ENCODE measurements around the gene RPIA.
"Not testable (repeated sequence)": the region's sequence is repeated elsewhere in the genome, so short reads cannot be mapped to it uniquely, and the experiment has no call there.

The RPIA gene

DNA sequence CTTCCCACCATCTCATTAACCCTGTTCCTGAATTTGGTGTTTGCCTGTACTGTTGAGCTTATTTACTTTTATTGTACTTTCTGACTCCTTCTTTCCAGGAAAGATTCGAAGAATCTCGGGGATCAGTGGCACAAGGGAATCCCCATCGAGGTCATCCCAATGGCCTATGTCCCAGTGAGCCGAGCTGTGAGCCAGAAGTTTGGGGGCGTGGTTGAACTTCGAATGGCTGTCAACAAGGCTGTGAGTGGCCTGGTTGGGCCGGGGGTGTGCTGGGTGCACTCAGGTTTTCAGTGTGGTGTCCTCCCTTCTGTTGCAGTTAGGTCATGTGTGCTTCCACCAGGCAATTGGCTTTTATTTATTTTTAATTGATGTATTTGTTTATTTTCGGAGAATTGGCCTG is 45.0 kb downstream of the RPIA start:
- no peak for DNase-seq

DNA sequence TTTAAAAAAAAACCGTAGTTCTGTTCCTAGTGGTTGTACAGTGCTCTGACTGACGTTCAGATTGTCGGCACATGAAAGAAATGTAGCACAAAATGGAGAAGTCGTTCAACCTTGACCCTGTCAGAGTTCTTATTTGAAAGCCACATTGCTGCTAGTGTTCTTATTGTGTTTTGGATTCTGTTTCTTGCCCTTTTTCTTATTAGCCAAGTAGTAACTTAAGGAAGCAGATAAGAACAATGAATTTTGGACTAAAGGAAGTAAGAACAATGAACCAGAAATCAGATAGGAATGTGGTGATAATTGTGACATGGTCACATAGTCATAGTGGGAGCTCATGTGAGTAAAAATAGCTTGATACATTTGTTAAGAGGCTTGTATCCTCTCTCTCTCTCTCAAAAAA is 45.9 kb downstream of the RPIA start:
- DNase-seq, result no peak

DNA sequence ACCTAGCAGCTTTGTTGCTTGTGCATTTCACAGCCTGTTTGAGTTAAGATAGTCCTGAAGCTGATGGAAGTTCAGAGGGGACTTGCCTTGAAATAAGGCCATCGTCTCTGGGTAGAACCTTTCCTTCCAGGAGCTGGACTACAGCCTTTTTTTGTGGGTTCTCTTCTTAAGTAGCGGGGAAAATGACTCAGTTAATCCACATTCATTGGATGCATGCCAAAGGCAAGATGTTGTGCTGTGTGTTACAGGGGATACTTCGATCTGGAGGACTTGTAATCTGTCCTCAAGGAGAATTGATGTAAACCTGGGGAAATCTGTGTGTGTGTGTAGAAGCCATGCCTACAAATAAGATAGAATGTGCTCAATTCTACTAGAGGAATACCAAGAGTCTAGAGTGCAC is 46.8 kb downstream of the RPIA start:
- DNase-seq, result no peak

DNA sequence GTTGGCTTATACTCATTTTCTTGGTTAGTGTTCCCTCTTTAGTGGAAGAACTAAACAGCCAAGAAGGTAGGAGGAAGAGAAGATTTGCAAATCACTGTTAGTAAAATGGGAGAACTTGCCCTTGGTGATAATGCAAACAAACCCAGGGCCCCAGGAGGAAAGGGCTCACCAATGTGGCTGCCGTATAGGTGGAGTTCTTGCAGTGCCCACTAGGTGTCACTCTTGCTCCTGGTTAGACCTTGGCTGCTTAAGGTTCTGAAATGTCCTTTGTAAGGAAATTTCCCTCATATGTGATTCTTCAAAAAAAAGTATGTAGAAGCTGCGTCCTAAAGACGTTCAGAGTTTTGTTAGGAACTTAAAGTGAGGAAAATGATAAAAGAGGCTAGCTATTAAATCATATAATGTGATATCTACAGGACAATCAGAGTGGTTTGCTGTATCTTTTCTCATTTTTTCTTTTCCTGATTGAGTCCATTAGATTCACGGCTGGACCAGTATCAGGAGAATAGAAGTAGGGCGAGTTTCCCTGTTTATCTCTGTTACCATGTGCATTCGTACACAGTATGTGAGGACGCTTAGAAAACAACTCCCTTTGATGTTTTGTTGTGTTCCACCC is 48.6 kb downstream of the RPIA start:
- peak; percentile 61 for DNase-seq

DNA sequence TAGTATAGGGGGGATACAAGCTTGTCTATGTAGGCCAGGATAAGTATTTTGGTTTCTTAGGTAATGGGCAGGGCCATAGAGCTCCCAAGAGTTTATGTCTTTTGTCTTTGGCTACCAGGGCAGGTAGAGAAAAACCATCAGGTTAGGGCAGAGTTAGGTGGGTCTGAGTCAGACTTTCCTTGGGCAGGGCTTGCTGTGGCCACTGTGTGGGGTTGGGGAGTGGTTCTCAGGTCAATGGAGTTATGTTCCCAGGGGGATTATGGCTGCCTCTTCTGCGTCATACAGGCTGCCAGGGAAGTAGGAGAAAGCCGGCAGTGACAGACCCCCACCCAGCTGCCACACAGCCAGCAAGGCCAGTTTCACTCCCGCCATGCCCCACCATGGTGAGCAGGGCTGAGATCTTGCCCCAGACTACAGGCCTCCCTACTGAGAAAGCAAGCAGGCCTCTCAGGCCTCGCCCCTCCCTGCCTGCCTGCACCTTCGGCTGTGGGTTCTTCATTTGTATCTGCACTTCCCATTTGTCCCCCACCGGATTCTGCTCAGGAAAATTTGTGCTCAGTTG is 55.5 kb downstream of the RPIA start:
- no peak for DNase-seq

DNA sequence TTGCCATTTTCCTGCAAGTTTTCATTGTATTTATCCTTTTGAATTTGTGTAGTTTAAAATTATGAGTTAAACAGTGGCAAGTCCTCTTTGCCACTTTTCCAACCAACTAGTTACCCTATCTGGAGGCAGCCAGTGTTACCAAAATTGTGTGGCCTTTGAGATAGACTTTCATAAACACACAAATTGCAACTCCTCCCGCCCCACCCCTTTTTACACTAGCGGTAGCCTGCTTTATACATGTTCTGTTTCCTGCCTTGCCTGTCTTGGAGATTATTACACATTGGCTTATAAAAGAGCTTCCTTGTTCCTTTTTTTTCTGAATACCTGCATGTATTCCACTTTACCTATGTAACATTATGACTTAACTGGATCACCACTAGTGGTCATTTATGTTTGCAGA is 56.5 kb downstream of the RPIA start:
- DNase-seq, result no peak

DNA sequence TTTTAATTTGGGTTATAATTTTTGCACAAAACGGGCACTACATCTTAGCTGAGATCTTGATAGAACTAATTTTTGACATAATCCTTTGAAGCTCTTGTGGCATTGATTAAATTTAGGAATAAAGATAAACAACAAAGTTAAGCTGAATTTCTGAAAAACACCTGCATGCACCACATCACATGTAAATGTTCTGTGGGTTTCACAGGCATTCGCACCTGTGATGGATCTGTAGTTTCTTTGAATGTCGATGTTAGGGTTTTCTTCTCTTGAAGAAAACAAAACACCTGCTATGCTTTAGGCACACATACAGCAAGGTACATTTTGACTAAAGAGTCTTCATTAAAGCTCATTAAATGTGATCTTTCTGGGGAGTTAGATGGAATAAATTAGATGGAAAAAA is 60.3 kb downstream of the RPIA start:
- no peak for DNase-seq

DNA sequence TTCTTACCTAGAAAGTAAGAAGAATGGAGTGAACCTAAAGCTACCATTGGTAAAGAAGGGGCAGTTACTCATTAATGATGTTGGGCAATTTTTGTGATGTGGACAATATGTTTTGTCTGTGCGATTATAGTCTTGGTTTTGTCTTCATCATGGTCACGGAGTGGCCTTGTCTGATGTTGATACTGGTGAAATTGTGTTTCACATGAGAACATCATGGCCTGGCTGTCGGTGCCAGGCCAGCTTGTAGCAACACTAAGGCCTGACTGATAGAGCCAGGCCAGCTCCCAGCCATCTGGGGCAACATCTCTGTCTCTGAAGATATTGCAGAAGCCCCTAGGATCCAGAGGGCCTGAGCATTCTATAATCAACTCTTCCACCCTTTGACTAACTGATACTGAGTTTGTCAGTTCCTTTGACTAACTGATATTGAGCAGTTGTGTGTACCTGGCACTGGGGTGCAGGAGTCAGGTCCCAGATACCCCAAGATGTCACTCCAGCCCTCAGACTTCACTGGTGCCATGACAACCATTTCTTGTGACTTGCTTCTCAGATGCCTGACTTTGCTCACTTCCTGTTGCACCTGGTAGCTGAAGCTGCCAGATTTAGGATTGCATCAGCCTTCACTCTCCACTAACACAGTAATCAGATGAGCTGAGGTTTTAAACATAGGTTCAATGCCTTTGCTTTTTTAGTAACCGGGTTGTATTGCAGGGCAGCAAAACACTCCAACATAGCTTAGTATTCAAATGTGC is 62.5 kb downstream of the RPIA start:
- peak; percentile 62 for DNase-seq

DNA sequence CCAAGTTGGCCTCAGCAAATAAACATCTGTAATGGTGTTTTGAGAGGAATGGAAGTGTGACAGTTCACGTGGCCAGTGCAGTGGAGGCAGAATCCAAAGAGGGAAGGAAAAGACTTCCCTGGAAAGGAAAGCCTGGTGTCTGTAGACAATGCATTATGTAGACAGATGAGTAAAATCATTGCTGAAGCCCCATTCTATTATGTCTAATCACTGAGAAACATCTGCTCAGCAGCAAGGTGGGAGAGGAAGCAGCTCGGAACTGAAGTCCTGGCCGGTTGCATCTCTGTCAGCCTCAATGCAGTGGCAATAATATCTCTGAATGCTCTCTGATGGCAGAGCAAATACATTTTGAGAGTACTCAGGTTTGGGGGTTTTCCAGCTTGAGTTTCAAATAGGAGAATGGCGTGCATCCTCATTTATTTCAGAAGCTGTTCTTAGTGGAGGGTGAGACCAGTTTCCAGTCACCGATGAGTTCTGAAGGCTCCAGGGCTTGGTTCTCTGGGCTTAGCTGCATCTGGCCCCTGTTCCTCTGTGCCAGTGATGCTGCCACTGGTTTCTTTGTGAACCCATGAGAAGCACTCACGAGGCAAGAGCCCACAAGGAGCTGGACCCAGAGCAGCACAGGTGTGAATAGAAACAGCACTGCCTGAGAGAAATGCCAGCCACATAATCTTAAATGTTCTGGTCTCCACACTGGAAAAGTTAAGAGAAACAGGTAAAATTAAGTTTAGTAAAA is 63.3 kb downstream of the RPIA start:
- no peak for DNase-seq

DNA sequence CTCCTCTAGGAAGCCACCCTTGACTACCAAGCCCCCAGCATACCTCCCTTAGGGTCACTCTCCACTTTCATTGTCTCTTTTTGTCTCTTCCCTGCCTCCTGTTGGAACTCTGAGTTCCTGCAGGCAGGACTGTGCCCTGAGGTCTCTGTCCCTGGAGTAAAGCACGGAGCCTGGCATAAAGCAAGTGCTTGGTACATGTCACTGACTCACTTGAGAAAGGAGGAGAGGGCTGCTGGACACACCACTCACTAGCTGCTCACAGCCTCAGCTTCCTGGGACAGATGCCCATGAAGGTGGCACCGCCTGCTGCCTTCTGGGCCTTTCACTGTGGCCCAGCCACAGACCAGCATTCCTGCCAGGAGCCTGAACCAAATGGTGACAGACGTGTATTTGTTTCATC is 64.4 kb downstream of the RPIA start:
- DNase-seq, result no peak

DNA sequence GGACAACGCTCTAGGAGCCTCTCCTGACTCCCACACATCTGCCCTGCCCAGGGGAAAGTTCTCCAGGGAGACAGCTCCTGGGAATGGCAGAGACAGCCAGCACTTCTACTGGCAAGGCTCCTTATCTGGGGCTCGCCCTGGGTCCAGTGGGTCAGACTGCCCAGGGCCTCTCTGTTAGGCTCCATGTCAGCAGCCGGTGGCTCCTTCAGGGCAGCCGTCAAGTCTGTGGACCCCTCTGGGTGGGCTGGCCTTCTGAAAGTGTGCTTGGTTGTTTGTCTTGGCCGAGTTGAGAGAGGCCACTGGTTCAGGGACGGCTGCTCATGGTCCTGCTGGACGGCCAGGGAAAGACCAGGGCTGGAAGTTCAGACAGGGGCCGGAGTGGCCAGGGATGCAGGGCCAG is 65.6 kb downstream of the RPIA start:
- no peak for DNase-seq

DNA sequence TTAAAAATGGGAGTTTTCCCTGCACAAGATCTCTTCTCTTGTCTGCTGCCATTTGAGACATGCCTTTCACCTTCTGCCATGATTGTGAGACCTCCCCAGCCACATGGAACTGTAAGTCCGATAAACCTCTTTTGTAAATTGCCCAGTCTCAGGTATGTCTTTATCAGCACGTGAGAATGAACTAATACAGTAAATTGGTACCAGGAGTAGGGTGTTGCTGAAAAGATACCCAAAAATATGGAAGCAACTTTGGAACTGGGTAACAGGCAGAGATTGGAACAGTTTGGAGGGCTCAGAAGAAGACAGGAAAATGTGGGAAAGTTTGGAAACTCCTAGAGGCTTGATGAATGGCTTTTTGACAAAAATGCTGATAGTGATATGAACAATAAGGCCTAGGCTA is 67.2 kb downstream of the RPIA start:
- DNase-seq, result not testable (repeated sequence)

DNA sequence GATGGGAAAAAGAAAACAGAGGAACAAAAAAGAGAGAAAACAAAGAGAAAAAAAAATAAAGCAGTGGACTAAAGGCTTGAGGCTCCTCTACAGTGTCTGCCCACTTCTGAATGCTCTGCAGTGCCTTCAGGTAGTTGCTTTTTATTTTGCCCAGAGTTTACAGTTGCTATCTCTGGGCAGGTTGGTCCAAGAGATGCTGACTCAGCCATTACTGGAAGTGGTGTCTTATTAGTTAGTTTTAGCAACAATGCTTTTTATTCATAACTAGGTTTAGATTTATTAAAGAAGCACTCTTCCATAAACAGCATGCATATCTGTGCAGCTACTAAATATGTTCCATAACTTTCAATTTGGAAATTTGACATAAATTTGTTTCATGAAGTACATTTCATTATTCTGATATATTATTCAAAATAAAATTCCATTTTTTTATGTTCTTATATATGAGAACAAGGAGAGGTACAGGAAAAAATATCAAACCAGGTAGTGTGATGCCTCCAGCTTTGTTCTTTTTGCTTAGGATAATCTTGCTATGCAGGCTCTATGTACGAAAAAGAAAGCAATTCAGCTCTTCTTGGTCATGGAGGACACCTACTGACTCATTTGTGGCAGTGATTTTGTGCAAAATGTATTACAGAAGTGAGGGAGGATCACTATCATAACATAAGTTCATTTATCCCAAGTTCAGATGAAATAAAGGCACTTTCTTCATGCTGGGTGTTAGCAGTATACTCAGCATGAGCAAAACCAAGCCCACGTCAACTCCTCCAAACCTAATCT is 69.5 kb downstream of the RPIA start:
- DNase-seq, result no peak

DNA sequence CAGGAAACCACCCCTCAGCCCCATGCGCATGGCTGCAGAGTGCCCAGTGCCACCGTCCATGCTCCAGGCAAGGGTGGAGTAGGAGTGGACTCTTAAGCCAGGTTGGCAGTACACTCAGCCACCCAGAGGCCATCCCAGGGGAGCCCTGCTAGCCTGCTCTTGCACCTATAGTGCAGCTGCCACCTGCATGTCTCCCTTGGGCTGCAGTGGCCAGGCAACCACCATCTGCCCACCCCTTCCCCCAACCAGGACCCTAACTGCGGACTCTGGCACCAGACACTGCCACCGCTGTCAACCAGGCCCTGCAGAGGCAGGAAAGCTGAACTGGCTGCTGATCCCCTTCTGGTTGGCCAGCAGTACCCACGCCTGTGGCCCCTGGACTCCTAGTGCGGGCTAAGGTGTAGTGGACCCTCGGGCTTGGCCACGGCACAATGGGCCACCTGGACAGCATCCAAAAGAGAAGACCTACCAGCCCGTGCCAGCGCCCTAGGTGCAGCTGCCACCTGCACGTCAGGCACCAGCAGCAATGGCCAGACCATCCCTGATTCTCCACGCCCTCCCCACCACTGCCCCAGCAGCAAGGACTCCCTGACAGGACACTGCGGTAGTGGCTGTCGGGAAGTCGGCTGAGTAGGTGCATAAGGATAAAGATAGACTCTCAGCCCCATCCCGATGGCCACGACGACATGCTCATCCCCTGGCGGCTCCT is 72.8 kb downstream of the RPIA start:
- DNase-seq, result no peak

DNA sequence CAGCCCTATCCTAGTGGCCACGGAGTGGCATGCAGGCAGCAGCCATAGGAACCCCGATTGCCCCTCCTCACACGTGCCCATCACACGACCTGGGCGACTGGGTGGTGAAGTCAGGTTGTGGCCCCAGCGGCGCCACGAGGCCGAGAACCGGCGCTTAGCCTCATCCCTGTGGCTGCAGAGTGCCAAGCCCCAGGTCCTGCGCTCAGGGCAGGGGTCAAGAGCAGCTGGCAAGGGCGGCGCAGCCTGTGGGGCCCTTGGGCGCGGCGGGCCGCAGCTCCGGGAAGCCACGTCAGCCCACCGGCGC is 73.3 kb downstream of the RPIA start:
- DNase-seq, result no peak

DNA sequence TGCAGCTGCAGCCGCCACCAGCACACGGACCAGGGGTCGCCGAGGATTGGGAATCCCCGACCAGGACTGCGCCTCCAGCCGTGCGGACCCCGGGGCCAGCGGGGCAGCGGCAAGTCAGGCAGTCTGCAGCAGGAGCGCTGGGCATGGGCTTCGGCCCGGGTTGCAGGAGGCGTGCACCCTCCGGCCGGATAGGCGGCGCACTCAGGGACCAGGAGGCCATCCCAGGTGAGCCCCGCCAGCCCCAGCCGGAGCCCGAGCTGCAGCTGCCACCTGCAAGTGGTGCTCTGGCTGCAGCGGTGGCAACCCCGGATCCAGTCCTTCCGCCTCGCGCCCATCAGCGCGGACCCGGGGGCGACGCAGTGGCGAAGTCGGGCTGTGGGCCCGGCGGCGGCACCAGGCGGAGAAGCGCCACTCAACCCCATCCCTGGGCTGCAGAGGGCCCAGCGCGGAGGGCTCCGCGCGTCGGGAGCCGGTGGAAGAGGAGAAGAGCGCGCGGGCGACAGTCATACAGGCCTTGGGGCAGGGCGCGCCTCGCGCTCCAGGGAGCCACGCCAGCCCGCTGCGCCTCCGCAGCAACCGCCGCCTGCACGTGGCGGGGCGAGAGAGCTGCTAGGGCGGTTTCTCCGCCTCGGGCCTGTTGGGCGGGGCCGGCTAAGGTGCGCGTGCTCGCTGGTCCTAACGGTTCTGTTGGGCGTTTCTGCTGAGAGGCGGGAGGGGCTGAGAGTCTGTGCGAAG is 73.8 kb downstream of the RPIA start:
- DNase-seq, result peak; percentile 56

DNA sequence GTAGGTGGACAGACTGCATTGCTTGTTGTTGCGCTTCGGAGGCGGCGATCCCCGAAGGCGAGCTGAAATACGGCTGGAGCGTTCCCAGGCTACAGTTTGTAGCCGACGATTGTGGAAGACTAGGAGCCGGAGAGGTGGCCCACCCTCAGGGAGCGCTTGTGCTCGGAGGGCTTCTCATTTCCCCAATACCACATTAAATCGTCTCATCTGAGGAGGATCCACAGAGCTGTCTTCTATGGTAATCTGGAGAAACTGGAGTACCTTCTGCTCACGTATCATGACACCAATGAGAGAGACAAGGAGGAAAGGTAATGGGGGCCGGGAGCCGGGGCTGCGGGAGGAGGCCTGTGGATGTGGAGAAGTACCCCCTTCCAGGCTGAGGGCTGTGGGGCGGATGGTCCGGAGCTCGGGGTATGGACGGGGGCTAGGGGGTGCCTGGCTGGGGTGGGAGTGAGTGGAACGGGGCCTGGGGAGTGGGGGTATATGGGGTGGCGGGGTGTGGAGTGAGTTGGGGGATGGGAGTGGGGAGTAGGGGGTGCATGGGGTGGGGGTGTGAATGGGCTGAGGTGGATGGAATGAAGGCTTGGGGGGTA is 74.5 kb downstream of the RPIA start:
- DNase-seq, result not testable (repeated sequence)

DNA sequence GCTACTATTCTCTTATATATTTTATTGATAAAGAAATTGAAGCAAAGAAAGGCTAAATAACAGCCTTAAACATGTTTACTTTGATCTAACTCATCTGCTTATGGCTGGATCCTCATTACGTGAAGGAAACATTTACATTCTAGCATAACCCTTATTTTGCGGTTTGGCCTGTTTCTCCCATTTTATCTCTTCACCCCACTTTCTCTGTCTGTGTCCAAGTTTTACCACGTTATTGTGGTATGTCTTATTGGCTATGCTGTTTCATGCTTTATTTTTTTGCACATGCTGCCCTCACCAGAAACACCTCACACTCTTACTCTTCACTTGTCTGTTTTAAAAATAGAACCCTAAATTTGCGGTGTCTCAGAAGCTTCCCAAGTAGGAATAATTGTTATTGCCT is 78.5 kb downstream of the RPIA start:
- no peak for DNase-seq

DNA sequence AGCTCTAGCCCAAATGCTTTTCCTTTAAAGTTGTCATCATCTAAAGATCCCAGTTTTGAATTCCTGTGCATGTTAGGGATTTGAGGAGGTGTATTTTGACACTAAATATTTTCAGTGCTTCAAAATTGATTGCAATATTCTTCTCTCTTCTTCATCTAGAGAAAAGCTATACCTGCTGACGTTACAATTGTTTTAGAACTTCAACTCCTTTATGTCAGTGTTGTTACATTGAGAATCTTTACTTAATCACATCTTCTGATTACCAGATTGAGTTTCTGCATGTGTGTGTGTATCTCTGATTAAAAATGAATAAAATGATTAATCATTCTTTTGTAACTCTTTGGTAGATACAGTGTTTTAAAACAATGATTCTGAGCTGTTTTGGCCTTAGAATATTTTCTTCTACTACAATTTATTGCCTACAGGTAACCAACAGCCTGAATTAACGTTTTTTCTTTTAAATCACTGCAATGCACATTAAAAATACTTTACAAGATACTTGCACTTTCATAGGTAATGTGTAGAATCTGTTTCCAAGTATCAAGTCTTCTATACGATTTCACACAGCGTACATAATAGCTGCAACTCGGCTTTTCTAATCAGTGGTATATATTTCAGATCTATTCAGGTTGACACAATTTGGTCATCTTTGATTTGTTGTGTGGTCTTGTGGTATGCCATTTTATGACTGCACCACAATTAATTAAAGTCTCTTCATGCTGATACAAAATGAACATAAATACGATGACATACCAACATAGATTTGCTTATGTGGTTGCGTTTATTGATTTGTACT is 82.0 kb downstream of the RPIA start:
- not testable (repeated sequence) for DNase-seq

DNA sequence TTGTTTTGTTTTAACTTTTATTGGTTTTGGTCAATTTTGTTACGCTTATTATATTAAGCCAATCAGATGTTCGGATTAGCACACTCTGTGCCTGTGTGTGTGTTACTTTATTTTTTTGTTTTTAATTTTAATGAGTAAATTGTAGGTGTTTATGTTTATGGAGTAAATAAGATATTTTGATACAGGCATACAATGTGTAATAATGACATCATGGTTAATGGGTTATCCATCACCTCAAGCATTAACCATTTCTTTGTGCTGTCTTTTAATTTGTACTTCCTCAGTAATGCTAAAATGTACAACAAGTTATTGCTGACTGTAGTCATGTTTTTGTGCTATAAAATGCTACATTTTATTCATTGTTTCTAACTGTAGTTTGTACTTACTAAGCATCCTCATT is 97.7 kb downstream of the RPIA start:
- not testable (repeated sequence) for DNase-seq

DNA sequence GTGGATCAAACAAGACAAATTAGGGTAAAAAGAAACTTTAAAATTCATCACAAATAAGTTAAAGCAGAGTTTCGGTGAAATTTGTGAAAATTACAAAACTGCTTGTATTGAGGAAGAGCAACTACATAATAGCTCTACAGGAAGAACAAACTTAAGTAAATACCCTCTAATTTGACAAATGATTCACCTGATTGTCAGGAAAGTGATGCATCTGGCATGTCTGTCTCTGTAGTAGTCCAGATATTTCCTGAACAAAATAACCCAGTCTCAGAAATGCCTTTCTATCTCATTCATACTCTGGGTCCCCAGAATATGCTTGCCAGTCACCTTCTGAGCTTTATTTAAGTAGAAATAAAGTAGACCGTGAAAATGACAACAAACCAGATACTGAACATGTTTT is 104.5 kb downstream of the RPIA start:
- DNase-seq, result not testable (repeated sequence)
